Smooth muscle cell (in vitro differentiated cells): ENCODE data around the gene SLC1A2. TPM values are rescaled to one million over a fixed set of nuclear protein-coding genes. Genes with fewer than 3 reads are reported as not detected.
A peak's percentile ranks its signal among the peaks of the same experiment; 100 is the strongest.

Experiments
- DNase-seq: peaks from one replicate; lab custom pipeline; 2025; ENCODE audit not compliant: unreplicated experiment; lab: John Stamatoyannopoulos, UW
- H2AFZ ChIP-seq: fragments of 200-600 bp; sonication (generic); 2 replicates; pipeline ENCODE4 v1.6.0; 2016; ENCODE audit warnings: antibody characterized with exemption, low read depth, mild to moderate bottlenecking
- H3F3A ChIP-seq: fragments of 200-600 bp; sonication (generic); 2 replicates; pipeline ENCODE4 v1.6.0; 2017; ENCODE audit warnings: antibody characterized with exemption, low read depth
- H3K27ac ChIP-seq: fragments of 200-600 bp; sonication (generic); 2 replicates; pipeline ENCODE4 v1.5.1; 2016; ENCODE audit warnings: low read depth, mild to moderate bottlenecking
- H3K27me3 ChIP-seq: fragments of 200-600 bp; sonication (generic); 2 replicates; pipeline ENCODE4 v1.6.1; 2016; ENCODE audit warnings: low read depth, mild to moderate bottlenecking
- H3K36me3 ChIP-seq: fragments of 200-600 bp; sonication (generic); 2 replicates; pipeline ENCODE4 v1.5.1; 2016; ENCODE audit warnings: low read depth
- H3K4me1 ChIP-seq: fragments of 200-600 bp; sonication (generic); 2 replicates; pipeline ENCODE4 v1.5.1; 2016; ENCODE audit warnings: low read depth
- H3K4me2 ChIP-seq: fragments of 200-600 bp; sonication (generic); 2 replicates; pipeline ENCODE4 v1.6.0; 2016; ENCODE audit warnings: mild to moderate bottlenecking
- H3K4me3 ChIP-seq: fragments of 200-600 bp; sonication (generic); 2 replicates; pipeline ENCODE4 v1.5.1; 2016; ENCODE audit warnings: mild to moderate bottlenecking
- H3K79me2 ChIP-seq: fragments of 200-600 bp; sonication (generic); 2 replicates; pipeline ENCODE4 v1.6.0; 2016; ENCODE audit warnings: low read depth, mild to moderate bottlenecking
- H3K9ac ChIP-seq: fragments of 200-600 bp; sonication (generic); 2 replicates; pipeline ENCODE4 v1.6.0; 2016; ENCODE audit warnings: low read depth
- H3K9me3 ChIP-seq: fragments of 200-600 bp; sonication (generic); replicated peaks from 2 replicates; pipeline ENCODE4 v1.5.1; 2016; ENCODE audit warnings: low read depth
- H4K20me1 ChIP-seq: fragments of 200-600 bp; sonication (generic); 2 replicates; pipeline ENCODE4 v1.6.0; 2016; ENCODE audit warnings: low read depth
- WGBS: methylation state at CpG from one replicate; pipeline ENCODE4 v1.1.7; 2016; ENCODE audit warnings: low lambda C conversion rate; 5-methylcytosine and 5-hydroxymethylcytosine counted together
- polyA plus RNA-seq: library from polyadenylated mRNA; unstranded; fragments of >200 nt; fragmentation: Nextera tagmentation; extraction: Ambion mirVana; gene quantifications from 2 replicates; pipeline ENCODE4 v1.2.1, GENCODE V29; 2016
- total RNA-seq: library from RNA; depleted of rRNA; stranded (reverse); fragments of >200 nt; gene quantifications from 2 replicates; pipeline ENCODE4 v1.2.3, GENCODE V29; 2014
- TF ChIP-seq, protein P1 (sequence below): fragments of 200-600 bp; sonication (generic); IDR thresholded peaks from 2 replicates; pipeline ENCODE4 v1.5.1; 2017; ENCODE audit warnings: borderline replicate concordance, mild to moderate bottlenecking, antibody characterized with exemption; ENCODE audit not compliant: insufficient read depth, poor library complexity, severe bottlenecking

SLC1A2 gene
- total and polyA plus RNA-seq, 2 experiments from 2014 or later, result 3.6 TPM; not detected in 1

GRCh38 chr11:35235157-35235468 lies 184.2 kb downstream of the SLC1A2 start:
- 98% methylated on average over 2 of the region's 2 CpGs for WGBS
- no peak for DNase-seq
- TF ChIP-seq, protein P1, sequence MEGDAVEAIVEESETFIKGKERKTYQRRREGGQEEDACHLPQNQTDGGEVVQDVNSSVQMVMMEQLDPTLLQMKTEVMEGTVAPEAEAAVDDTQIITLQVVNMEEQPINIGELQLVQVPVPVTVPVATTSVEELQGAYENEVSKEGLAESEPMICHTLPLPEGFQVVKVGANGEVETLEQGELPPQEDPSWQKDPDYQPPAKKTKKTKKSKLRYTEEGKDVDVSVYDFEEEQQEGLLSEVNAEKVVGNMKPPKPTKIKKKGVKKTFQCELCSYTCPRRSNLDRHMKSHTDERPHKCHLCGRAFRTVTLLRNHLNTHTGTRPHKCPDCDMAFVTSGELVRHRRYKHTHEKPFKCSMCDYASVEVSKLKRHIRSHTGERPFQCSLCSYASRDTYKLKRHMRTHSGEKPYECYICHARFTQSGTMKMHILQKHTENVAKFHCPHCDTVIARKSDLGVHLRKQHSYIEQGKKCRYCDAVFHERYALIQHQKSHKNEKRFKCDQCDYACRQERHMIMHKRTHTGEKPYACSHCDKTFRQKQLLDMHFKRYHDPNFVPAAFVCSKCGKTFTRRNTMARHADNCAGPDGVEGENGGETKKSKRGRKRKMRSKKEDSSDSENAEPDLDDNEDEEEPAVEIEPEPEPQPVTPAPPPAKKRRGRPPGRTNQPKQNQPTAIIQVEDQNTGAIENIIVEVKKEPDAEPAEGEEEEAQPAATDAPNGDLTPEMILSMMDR, result no peak

GRCh38 chr11:35234460-35235156 lies 184.8 kb downstream of the SLC1A2 start:
- H3K79me2 ChIP-seq, result no peaks in the 10 kb centered on the region
- 97% methylated on average over 3 of the region's 3 CpGs for WGBS

More at GRCh38 chr11:35235157-35235468, 184.2 kb downstream of the SLC1A2 start:
- H3K27ac ChIP-seq, result no peak overlapping the region
- H3K36me3 ChIP-seq, result no peaks in the 10 kb centered on the region
- no peaks in the 10 kb centered on the region for H3K27me3 ChIP-seq
- no peak overlapping the region for H3K4me2 ChIP-seq
- no peak overlapping the region for H3K4me3 ChIP-seq
- peaks cover 13% of the 10 kb centered on the region for H3F3A ChIP-seq
- no peaks in the 10 kb centered on the region for H3K79me2 ChIP-seq
- no peak overlapping the region for H2AFZ ChIP-seq
- H3K4me1 ChIP-seq, result peaks cover 6% of the 10 kb centered on the region
- no peaks in the 10 kb centered on the region for H3K9me3 ChIP-seq
- no peaks in the 10 kb centered on the region for H4K20me1 ChIP-seq
- H3K9ac ChIP-seq, result no peak overlapping the region

DNA sequence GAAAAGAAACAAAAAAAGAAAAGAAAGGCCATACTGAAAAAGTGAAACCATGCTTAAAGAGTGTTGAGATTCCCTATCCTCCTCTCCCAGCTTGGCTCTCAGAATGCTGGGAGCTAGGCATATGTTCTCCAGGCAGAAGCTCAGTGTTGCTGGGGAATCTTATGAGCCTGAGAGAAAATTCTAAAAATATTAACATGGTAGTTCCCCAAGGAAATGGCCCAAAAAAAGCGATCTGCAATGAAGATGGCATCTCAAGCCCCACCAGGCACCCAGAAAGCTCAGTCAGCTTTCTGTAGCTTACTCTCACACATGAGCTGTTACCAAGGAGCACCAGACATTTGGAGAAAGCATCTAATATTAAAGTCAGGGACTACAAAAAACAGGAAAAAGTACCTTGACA lies 185.8 kb downstream of the SLC1A2 start:
- Histone ChIP-seq H3K9ac (no peak overlapping the region), H3K4me3 (no peak overlapping the region), H3K9me3 (no peaks in the 10 kb centered on the region), H3K36me3 (peaks cover 3% of the 10 kb centered on the region), H3K79me2 (no peaks in the 10 kb centered on the region), H4K20me1 (no peaks in the 10 kb centered on the region), H2AFZ (no peak overlapping the region), H3K4me1 (peaks cover 11% of the 10 kb centered on the region), H3K27me3 (no peaks in the 10 kb centered on the region), H3K4me2 (peak overlapping the region; percentile 66), H3F3A (peaks cover 13% of the 10 kb centered on the region), H3K27ac (peak overlapping the region; percentile 73)
- DNase-seq, result no peak
- TF ChIP-seq, protein P1, result no peak
- 91% methylated on average over 1 of the region's 1 CpG for WGBS

More at GRCh38 chr11:35234460-35235156, 184.8 kb downstream of the SLC1A2 start:
- no peak overlapping the region for H3K4me3 ChIP-seq
- no peak overlapping the region for H3K9ac ChIP-seq
- H3F3A ChIP-seq, result peaks cover 13% of the 10 kb centered on the region
- H2AFZ ChIP-seq, result no peak overlapping the region
- no peak overlapping the region for H3K27ac ChIP-seq
- no peaks in the 10 kb centered on the region for H3K9me3 ChIP-seq
- no peak overlapping the region for H3K4me2 ChIP-seq
- no peaks in the 10 kb centered on the region for H3K27me3 ChIP-seq
- H3K36me3 ChIP-seq, result no peaks in the 10 kb centered on the region
- DNase-seq, result no peak
- H4K20me1 ChIP-seq, result no peaks in the 10 kb centered on the region
- TF ChIP-seq, protein P1, result no peak
- H3K4me1 ChIP-seq, result peaks cover 9% of the 10 kb centered on the region

- Histone ChIP-seq H3K9me3 (no peaks in the 10 kb centered on the region), H3K4me1 (peaks cover 11% of the 10 kb centered on the region), H3K4me3 (no peak overlapping the region), H2AFZ (no peak overlapping the region), H3K27ac (peak overlapping the region; percentile 73), H3F3A (peaks cover 13% of the 10 kb centered on the region), H3K79me2 (no peaks in the 10 kb centered on the region), H3K36me3 (peaks cover 3% of the 10 kb centered on the region), H4K20me1 (no peaks in the 10 kb centered on the region), H3K4me2 (peak overlapping the region; percentile 66), H3K27me3 (no peaks in the 10 kb centered on the region), H3K9ac (peak overlapping the region; percentile 3)
- TF ChIP-seq, protein P1, result no peak
- no peak for DNase-seq
- 23% methylated on average over 4 of the region's 4 CpGs for WGBS
Observed at GRCh38 chr11:35232891-35233330, 186.4 kb downstream of the SLC1A2 start.
